Naive thymus-derived CD4-positive, alpha-beta T cell (primary cell): Measurements from ENCODE around the gene CFAP20DC. TPM values are rescaled to one million over a fixed set of nuclear protein-coding genes. Genes with fewer than 3 reads are reported as not detected.

Experiments
- ATAC-seq: fragments of 150-1000 bp; cut with Tn5 transposase; 2 replicates; pipeline ENCODE4 v1.10.0; 2021; ENCODE audit warnings: mild to moderate bottlenecking, moderate library complexity
- CTCF ChIA-PET: fragments of 350-600 bp; sonication (Branson Sonifier 250); formaldehyde crosslinking; loops from one replicate; lab custom pipeline; 2021; ENCODE audit warnings: antibody characterized with exemption; lab: Charles Lee
- POLR2A ChIA-PET: fragments of 350-600 bp; sonication (Branson Sonifier 250); formaldehyde crosslinking; loops from one replicate; lab custom pipeline; 2021; ENCODE audit warnings: antibody characterized with exemption, inconsistent platforms; lab: Charles Lee
- DNase-seq, 9 donors: peaks; one replicate each; pipeline versions ENCODE4 v3.0.0 to v3.0.0-alpha.2; 2020 to 2022; ENCODE audit warnings: mixed read lengths in 1 of 9
- H3K27ac ChIP-seq: one replicate; pipeline ENCODE4 v1.7.0; 2013; ENCODE audit warnings: mild to moderate bottlenecking, low read depth, low read length, moderate library complexity
- H3K27me3 ChIP-seq, 2 donors: one replicate each; pipeline ENCODE4 v1.7.0; 2013; ENCODE audit warnings: low read length in 2 of 2, mild to moderate bottlenecking in 2 of 2, moderate library complexity in 2 of 2; ENCODE audit not compliant: control insufficient read depth in 2 of 2, insufficient read depth in 2 of 2
- H3K36me3 ChIP-seq, 3 experiments: 1 replicate in 2 of 3; 2 replicates in 1 of 3; pipeline ENCODE4 v1.7.0; 2013; ENCODE audit warnings: low read length in 3 of 3, mild to moderate bottlenecking in 3 of 3, moderate library complexity in 1 of 3; ENCODE audit not compliant: insufficient read depth in 3 of 3, control insufficient read depth in 2 of 3
- H3K4me1 ChIP-seq, 2 donors: one replicate each; pipeline ENCODE4 v1.7.0; 2013; ENCODE audit warnings: low read length in 2 of 2, mild to moderate bottlenecking in 2 of 2, moderate library complexity in 1 of 2; ENCODE audit not compliant: control insufficient read depth in 2 of 2, insufficient read depth in 2 of 2
- H3K4me3 ChIP-seq: 2 replicates; pipeline ENCODE4 v1.7.0; 2013; ENCODE audit warnings: mild to moderate bottlenecking, low read length
- H3K9me3 ChIP-seq, 3 experiments: 1 replicate in 2 of 3; 2 replicates in 1 of 3; pipeline ENCODE4 v1.7.0; 2013; ENCODE audit warnings: low read length in 3 of 3; ENCODE audit not compliant: control insufficient read depth in 2 of 3
- H3K27ac Mint-ChIP-seq, 9 donors: one replicate each; pipeline ENCODE4 v1.8.0; 2020 to 2022; ENCODE audit warnings: mixed read lengths in 9 of 9, mild to moderate bottlenecking in 8 of 9, moderate library complexity in 5 of 9, inconsistent platforms in 2 of 9
- H3K27me3 Mint-ChIP-seq, 5 donors: one replicate each; pipeline ENCODE4 v1.8.0; 2021 to 2022; ENCODE audit warnings: mixed read lengths in 5 of 5, mild to moderate bottlenecking in 1 of 5
- H3K36me3 Mint-ChIP-seq, 5 donors: one replicate each; pipeline ENCODE4 v1.8.0; 2020 to 2022; ENCODE audit warnings: mixed read lengths in 5 of 5, mild to moderate bottlenecking in 3 of 5, inconsistent platforms in 1 of 5
- H3K4me1 Mint-ChIP-seq, 7 donors: one replicate each; pipeline ENCODE4 v1.8.0; 2020 to 2022; ENCODE audit warnings: mixed read lengths in 7 of 7, mild to moderate bottlenecking in 3 of 7, inconsistent platforms in 1 of 7
- H3K4me3 Mint-ChIP-seq, 10 donors: one replicate each; pipeline ENCODE4 v1.8.0; 2020 to 2022; ENCODE audit warnings: mild to moderate bottlenecking in 10 of 10, mixed read lengths in 10 of 10, moderate library complexity in 6 of 10, inconsistent platforms in 2 of 10
- H3K9me3 Mint-ChIP-seq, 11 donors: one replicate each; pipeline ENCODE4 v1.8.0; 2020 to 2022; ENCODE audit warnings: mixed read lengths in 11 of 11, mild to moderate bottlenecking in 4 of 11, inconsistent platforms in 1 of 11, moderate library complexity in 1 of 11
- intact Hi-C, 2 donors: fragments of 100-400 bp; cut with micrococcal nuclease; formaldehyde crosslinking; loops; one replicate each; pipeline ENCODE4 v1.15.1; 2023
- polyA plus RNA-seq, 2 donors: library from polyadenylated mRNA; unstranded; fragments of 300-500 nt; fragmentation: Illumina TruSeq; gene quantifications; one replicate each; pipeline ENCODE4 v1.2.3, GENCODE V29; 2021
- total RNA-seq, 6 experiments: library from RNA in 5 of 6; stranded (reverse) in 5 of 6; gene quantifications; 1 replicate in 5 of 6; 2 replicates in 1 of 6; pipeline ENCODE4 v1.2.3 and lab custom pipeline; 2021 to 2026

Gene CFAP20DC
- total and polyA plus RNA-seq, 7 experiments from 2014 or later: 0.24 to 1.2 (median 0.42) TPM; not detected in 3

GRCh38 chr3:58963928-58964503 lies 85.8 kb downstream of the CFAP20DC start:
- Histone ChIP-seq H3K27ac (no peak overlapping the region), H3K4me3 (no peak overlapping the region), H3K4me1 (no peaks in the 10 kb centered on the region), H3K9me3 (no peaks in the 10 kb centered on the region), H3K27me3 (no peaks in the 10 kb centered on the region), H3K36me3 (no peaks in the 10 kb centered on the region)
- intact Hi-C loops: no loop called here
- H3K9me3 Mint-ChIP-seq: peaks cover 0 to 5% (median 0%) of the 10 kb centered on the region in 11 donors
- DNase-seq (no peak), ATAC-seq (no peak)
- H3K4me1 Mint-ChIP-seq: no peaks in the 10 kb centered on the region
- no peaks in the 10 kb centered on the region for H3K36me3 Mint-ChIP-seq
- POLR2A ChIA-PET: no interaction called here
- CTCF ChIA-PET: no interaction called here
- H3K27ac Mint-ChIP-seq: no peak overlapping the region
- peaks cover 0 to 11% (median 4%) of the 10 kb centered on the region in 5 donors for H3K27me3 Mint-ChIP-seq
- no peak overlapping the region for H3K4me3 Mint-ChIP-seq

- H3K27me3 ChIP-seq: no peaks in the 10 kb centered on the region
- no peaks in the 10 kb centered on the region for H3K4me1 ChIP-seq
- no peak overlapping the region for H3K4me3 ChIP-seq
- Mint-ChIP-seq H3K9me3 (peaks cover 0 to 4% (median 0%) of the 10 kb centered on the region in 11 donors), H3K4me1 (no peaks in the 10 kb centered on the region), H3K36me3 (no peaks in the 10 kb centered on the region), H3K27me3 (peaks cover 0 to 11% (median 4%) of the 10 kb centered on the region in 5 donors), H3K27ac (no peak overlapping the region), H3K4me3 (no peak overlapping the region)
- intact Hi-C loops: no loop called here
- CTCF ChIA-PET: no interaction called here
- ATAC-seq (no peak), DNase-seq (no peak)
- POLR2A ChIA-PET: no interaction called here
- H3K27ac ChIP-seq: no peak overlapping the region
- H3K9me3 ChIP-seq: no peaks in the 10 kb centered on the region
- no peaks in the 10 kb centered on the region for H3K36me3 ChIP-seq
These were observed 87.0 kb downstream of the CFAP20DC start for GRCh38 chr3:58962816-58963215.

GRCh38 chr3:58962040-58962651 lies 87.7 kb downstream of the CFAP20DC start:
- no peak for ATAC-seq
- intact Hi-C loops: no loop called here
- ChIA-PET POLR2A (no interaction called here), CTCF (no interaction called here)
- H3K27ac ChIP-seq: no peak overlapping the region
- H3K9me3 ChIP-seq: no peaks in the 10 kb centered on the region
- H3K4me1 Mint-ChIP-seq: no peaks in the 10 kb centered on the region
- no peaks in the 10 kb centered on the region for H3K36me3 ChIP-seq
- H3K4me3 Mint-ChIP-seq: no peak overlapping the region
- no peaks in the 10 kb centered on the region for H3K27me3 ChIP-seq
- no peak overlapping the region for H3K27ac Mint-ChIP-seq
- DNase-seq: no peak
- H3K9me3 Mint-ChIP-seq: peaks cover 0 to 4% (median 0%) of the 10 kb centered on the region in 11 donors
- H3K27me3 Mint-ChIP-seq: peaks cover 0 to 9% (median 4%) of the 10 kb centered on the region in 5 donors
- H3K36me3 Mint-ChIP-seq: no peaks in the 10 kb centered on the region
- H3K4me3 ChIP-seq: no peak overlapping the region
- no peaks in the 10 kb centered on the region for H3K4me1 ChIP-seq

GRCh38 chr3:58955308-58955707 lies 94.5 kb downstream of the CFAP20DC start:
- no peak overlapping the region for H3K4me3 Mint-ChIP-seq
- H3K4me1 Mint-ChIP-seq: no peaks in the 10 kb centered on the region
- intact Hi-C loops: no loop called here

GRCh38 chr3:58953288-58953687 lies 96.5 kb downstream of the CFAP20DC start:
- no peaks in the 10 kb centered on the region for H3K27me3 ChIP-seq
- no peaks in the 10 kb centered on the region for H3K4me1 Mint-ChIP-seq
- no peak overlapping the region for H3K27ac Mint-ChIP-seq
- CTCF ChIA-PET: no interaction called here
- H3K9me3 ChIP-seq: no peaks in the 10 kb centered on the region
- H3K36me3 ChIP-seq: no peaks in the 10 kb centered on the region
- peaks cover 0 to 11% (median 0%) of the 10 kb centered on the region in 5 donors for H3K27me3 Mint-ChIP-seq
- peaks cover 0 to 4% (median 0%) of the 10 kb centered on the region in 11 donors for H3K9me3 Mint-ChIP-seq
- ATAC-seq: no peak
- no peak overlapping the region for H3K4me3 Mint-ChIP-seq
- POLR2A ChIA-PET: no interaction called here
- no peak overlapping the region for H3K4me3 ChIP-seq
- intact Hi-C loops: no loop called here
- H3K4me1 ChIP-seq: no peaks in the 10 kb centered on the region
- no peaks in the 10 kb centered on the region for H3K36me3 Mint-ChIP-seq
- no peak overlapping the region for H3K27ac ChIP-seq
- no peak for DNase-seq

More at GRCh38 chr3:58955308-58955707, 94.5 kb downstream of the CFAP20DC start:
- no peaks in the 10 kb centered on the region for H3K9me3 ChIP-seq
- ATAC-seq: no peak
- no peak overlapping the region for H3K4me3 ChIP-seq
- Mint-ChIP-seq H3K36me3 (no peaks in the 10 kb centered on the region), H3K27me3 (peaks cover 0 to 5% (median 1%) of the 10 kb centered on the region in 5 donors), H3K9me3 (peaks cover 0 to 3% (median 0%) of the 10 kb centered on the region in 11 donors), H3K27ac (no peak overlapping the region)
- H3K27me3 ChIP-seq: no peaks in the 10 kb centered on the region
- CTCF ChIA-PET: no interaction called here
- H3K27ac ChIP-seq: no peak overlapping the region
- no peaks in the 10 kb centered on the region for H3K36me3 ChIP-seq
- POLR2A ChIA-PET: no interaction called here
- DNase-seq: no peak
- H3K4me1 ChIP-seq: no peaks in the 10 kb centered on the region

GRCh38 chr3:58952128-58952917 lies 97.5 kb downstream of the CFAP20DC start:
- Histone ChIP-seq H3K4me1 (no peaks in the 10 kb centered on the region), H3K27me3 (no peaks in the 10 kb centered on the region), H3K27ac (no peak overlapping the region), H3K36me3 (no peaks in the 10 kb centered on the region), H3K9me3 (no peaks in the 10 kb centered on the region), H3K4me3 (no peak overlapping the region)
- H3K27me3 Mint-ChIP-seq: peaks cover 0 to 11% (median 0%) of the 10 kb centered on the region in 5 donors
- no peak overlapping the region for H3K4me3 Mint-ChIP-seq
- no peak overlapping the region for H3K27ac Mint-ChIP-seq
- ChIA-PET POLR2A (no interaction called here), CTCF (no interaction called here)
- ATAC-seq (no peak), DNase-seq (no peak)
- no peaks in the 10 kb centered on the region for H3K4me1 Mint-ChIP-seq
- H3K36me3 Mint-ChIP-seq: no peaks in the 10 kb centered on the region
- intact Hi-C loops: no loop called here
- H3K9me3 Mint-ChIP-seq: peaks cover 0 to 4% (median 0%) of the 10 kb centered on the region in 11 donors
